GM21529 (cell line): ENCODE data around the gene PET117.
"Not testable (repeated sequence)": the region's sequence is repeated elsewhere in the genome, so short reads cannot be mapped to it uniquely, and the experiment has no call there.

Source experiments
- ATAC-seq: cut with Tn5 transposase; IDR thresholded peaks from one replicate; pipeline ENCODE4 v1.9.1; 2021; ENCODE audit not compliant: unreplicated experiment

Gene PET117, protein sequence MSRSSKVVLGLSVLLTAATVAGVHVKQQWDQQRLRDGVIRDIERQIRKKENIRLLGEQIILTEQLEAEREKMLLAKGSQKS

DNA sequence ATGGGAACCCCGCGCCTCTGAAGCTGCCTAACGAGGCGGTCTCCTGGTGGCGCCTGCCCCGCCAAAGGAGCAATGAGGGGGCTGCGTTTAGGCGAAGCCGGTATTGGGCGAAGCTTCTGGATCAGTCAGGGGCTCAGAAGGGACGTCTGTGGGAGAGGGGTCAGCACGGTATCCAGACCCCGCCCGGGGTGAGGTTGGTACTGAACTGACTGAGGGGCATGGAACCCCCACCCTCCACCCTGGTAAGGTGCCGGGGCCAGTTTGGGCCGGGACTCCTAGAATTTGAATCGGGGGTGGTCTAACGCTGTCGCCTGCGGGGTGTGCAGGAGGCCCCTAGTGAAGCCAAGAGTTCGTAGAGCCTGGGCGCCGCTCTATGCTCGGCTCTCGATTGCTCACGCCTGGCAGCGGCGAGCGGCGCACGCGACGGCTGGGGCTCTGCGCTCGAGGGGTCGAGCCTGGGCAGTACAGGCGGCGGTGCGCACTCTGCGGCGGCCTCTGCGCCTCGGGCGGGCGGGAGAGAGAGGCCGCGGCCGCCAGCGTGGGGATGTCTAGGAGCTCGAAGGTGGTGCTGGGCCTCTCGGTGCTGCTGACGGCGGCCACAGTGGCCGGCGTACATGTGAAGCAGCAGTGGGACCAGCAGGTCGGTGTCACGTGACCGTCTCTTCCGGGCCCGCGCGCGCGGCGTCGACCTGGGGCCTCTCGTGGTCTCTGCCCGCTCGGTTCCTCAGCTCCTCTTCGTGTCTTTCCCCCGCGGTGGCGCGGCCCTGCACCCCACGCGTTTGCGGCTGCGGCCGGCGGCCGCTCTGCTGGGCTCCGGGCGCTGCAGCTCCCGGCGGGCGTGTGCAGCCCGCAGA is at the start of gene PET117, which contains the start of gene KAT14:
PET117 (plus strand) TSS at position 452 of the 854 bp plus-strand sequence; CDS start at position 545, 93 bp downstream.
KAT14 (plus strand) TSS at position 452 of the 854 bp plus-strand sequence. CDS start 4,798 bp downstream, outside the sequence.
- ATAC-seq, result peak; percentile 84

DNA sequence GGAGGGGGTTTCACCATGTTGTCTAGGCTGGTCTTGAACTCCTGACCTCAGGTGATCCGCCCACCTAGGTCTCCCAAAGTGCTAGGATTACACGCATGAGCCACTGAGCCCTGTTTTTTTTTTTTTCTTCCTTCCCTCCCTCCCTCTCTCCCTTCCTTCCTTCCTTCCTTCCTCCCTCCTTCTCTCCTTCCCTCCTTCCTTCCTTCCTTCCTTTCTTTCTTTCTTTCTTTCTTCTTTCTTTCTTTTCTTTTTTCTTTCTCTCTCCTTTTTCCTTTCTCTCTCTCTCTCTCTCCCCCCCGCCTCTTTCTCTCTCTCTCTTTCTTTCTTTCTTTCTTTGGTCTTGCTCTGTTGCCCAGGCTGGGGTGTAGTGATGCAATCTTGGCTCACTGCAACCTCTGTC is 49.4 kb upstream of the PET117 start:
- not testable (repeated sequence) for ATAC-seq

DNA sequence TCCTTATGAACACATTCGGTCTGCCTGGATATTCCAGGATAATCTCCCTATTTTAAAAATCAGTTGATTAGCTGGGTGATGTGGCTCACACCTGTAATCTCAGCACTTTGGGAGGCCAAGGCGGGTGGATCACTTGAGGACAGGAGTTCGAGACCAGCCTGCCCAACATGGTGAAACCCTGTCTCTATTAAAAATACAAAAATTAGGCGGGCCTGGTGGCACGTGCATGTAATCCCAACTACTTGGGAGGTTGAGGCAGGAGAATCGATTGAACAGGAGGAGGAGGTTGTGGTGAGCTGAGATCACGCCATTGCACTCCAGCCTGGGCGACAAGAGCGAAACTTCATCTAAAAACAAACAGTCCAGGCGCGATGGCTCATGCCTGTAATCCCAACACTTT is 48.8 kb upstream of the PET117 start:
- ATAC-seq, result not testable (repeated sequence)

DNA sequence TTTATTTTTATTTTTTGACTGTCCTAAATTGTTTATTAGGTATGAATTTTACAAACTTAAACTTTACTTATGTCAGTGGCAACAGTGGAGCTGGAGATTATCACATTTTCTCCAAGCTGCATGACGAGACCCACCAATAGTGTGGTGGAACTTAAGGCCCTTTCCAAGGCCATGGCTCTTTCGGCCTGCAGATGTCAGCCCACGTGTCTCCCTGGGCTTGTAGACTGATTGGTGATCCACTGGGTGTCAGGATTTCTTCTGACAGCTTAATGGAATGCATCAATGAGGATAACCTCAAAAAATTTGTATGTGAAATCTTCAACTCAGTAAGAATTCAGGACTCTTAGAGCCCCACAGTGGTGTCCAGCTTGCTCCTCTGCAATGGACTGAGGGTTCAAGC is 47.6 kb upstream of the PET117 start:
- ATAC-seq, result no peak

DNA sequence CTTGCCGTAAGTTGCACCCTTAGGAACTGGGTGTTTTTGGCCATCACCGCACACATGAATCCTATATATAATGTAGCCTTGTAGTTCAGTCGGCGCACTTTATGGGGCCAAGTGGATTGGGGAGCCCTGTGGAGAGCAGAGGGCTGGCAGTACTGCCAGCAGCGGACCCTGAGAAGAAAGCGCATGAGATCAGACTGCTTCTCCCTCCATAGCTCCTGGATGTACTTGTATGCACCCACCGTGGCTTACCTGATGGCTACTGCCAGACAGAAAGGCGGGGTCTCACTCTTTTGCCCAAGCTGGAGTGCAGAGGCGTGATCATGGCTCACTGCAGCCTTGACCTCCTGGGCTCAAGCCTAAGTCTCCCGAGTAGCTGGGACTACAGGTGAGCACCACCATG is 47.2 kb upstream of the PET117 start:
- ATAC-seq, result no peak

DNA sequence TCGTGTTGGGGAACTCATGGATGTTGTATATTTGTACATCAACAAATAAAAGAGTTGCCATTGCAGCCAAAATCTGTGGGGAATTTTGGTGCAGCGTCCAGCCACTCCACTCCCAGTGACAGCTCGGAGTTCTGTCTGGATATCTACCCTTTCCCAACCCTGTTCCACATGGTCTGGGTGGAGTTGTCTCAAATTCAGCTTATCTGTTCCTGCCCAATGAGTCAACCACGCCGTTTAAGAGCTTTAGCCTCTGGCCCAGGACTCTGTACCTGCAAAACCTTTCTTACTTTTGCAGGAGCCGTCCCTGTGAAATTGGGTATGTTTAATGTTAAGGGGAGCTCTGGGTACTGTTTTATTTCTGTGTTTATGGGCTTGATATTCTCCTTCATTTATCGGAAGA is 46.0 kb upstream of the PET117 start:
- ATAC-seq, result no peak

DNA sequence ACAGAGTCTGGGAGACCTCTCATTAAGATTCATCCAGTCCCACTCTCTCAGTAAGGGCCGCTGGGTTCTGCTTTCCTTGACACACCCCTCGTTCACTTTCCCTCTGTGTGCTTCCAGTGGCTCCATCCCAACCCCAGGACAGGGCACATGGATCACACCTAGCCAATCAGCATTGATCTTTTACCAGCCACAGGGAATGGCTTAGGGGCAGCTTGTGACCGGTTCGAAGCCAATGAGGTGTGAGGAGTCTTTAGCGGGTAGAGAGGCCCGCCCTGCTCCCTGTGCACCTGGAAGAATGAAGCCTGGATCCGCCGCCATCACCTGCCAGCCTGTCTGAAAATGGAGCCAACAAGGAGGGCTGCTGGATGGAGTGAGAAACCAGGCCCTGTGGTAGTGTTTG is 44.8 kb upstream of the PET117 start:
- ATAC-seq, result no peak

DNA sequence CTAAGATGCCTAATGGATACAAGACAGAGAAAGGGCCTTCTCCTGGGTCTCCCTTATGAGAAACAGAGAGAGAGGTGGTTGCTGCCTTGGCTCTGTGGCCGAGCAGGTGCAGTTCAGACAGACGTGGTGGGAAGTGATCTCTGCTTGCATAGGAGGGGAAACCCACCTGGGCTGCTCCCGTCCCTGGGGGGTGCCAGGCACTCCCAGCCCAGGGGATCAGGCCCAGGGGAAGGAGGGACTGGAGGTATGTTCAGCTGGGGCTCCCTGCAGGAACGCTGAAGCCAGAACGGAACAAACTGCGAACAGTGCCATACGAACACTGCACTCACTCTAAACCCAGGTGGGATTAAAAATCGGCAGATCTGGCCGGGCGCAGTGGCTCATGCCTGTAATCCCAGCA is 44.3 kb upstream of the PET117 start:
- no peak for ATAC-seq

DNA sequence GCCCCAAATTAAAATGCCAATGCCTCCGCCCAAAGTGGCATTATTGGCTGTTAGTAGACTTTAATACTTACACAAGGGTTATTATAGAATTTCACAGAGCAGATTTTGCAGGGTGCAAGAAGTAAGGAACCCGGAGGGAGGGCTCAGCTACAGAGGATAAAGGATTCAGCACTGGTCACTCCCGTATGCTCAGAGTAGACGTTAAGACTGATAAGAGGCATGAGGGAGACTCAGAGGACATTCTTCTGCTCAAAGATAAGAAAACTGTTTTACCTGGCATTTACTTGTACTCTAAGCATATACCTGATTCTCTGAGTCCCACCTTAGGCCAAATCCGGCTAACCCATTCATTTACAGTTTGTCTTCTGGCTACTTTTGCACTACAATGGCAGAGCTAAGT is 43.5 kb upstream of the PET117 start:
- no peak for ATAC-seq

DNA sequence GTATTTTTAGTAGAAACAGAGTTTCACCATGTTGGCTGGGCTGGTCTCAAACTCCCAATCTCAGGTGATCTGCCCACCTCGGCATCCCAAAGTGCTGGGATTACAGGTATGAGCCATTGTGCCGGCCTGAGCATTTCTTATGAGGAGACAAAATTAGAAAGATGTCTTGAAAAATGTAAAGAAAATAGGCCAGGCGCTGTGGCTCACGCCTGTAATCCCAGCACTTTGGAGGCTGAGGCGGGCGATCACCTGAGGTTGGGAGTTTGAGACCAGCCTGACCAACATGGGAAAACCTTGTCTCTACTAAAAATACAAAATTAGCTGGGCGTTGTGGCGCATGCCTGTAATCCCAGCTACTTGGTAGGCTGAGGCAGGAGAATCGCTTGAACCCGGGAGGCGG is 37.1 kb upstream of the PET117 start:
- ATAC-seq, result not testable (repeated sequence)

DNA sequence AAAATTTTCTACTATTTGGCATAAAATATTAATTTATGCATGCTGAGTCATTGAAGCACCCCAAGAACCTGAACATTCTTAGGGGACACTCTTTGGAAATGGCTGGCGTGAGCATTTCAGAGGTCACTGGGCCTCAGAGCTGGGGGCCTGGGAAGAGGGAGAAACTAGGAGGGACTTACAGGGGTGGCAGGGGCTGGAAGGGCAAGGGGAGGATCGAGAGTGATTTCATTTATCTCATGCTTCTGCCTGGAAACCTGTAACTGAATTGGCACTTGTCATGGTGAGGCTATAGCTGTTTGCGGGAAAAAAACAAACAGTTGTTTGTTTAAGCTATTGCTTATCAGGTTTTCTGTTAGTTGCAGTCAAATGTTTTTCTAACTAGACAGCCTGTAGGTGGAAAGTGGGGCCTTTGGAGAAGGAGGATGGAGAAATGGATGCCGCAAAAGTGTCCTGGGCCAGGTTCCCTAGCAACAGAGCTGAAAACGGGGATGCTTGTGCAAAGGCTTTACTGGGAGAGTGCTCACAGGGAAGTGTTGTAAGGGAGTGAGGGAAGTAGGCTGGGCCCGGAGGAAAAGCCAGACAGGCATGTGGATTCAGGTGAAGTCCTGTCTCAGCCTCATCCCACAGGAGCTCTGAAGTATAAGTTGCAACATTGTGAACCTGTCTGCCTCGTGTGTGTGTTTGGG is 36.4 kb upstream of the PET117 start:
- ATAC-seq, result no peak

DNA sequence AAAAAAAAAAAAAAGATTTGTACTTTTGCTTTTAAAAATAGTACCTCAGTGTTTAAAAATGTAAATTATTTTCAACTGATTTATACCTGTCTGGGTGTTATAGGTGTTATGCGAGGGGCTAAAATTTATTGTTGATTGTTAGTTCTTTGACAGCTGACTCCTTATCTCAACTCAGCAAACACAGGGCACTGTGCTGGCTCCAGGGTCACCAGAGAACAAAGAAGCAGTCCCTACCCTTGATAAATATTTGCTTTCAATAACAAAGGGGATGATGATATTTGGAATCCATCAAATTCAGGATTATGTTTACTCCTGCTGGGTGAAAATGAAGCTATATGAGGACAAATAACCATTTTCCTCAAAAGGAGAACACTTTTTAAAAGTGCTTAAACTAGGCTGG is 34.2 kb upstream of the PET117 start:
- ATAC-seq, result no peak

DNA sequence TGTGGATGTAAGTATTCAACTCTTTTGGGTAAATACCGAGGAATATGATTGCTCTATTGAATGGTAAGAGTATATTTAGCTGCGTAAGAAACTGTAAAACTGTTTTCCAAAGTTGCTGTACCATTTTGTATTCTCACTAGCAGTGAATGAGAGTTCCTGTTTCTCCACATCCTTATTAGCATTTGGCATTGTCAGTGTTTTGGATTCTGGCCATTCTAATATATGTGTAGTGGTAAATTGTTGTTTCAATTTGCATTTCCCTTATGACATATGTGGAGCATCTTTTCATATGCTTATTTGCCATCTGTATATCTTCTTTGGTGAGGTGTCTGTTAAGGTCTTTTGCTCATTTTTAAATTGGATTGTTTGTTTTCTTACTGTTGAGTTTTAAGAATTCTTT is 29.3 kb upstream of the PET117 start:
- ATAC-seq, result no peak

DNA sequence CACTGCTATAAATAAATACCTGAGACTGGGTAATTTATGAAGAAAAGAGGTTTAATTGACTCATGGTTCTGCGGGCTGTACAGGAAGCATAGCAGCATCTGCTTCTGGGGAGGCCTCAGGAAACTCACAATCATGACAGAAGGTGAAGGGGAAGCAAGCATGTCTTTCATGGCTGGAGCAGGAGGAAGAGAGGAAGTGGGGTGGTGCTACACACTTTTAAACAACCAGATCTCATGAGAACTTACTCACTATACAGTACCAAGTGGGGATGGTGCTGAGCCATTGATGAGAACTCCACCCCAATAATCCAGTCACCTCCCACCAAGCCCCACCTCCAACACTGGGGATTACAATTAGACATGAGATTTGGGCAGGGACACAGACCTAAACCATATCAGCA is 9.1 kb upstream of the PET117 start:
- ATAC-seq, result not testable (repeated sequence)

DNA sequence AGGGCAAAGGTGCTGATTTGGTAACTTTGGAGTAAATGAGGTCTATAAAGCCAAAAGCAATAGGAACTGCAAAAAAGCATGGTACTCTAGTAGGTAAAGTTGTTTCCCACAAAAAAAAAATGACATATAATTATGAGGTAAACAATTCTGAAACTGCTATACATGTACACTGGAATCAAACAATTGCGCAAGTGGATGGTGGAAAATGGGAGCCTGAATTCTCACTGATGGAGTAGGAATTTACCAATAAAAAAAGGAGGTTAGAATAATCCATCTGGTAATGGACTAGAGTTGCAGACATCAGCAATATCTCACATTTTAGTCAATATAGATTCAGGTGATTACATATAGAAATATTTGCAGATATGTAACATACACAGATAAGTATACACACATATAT is 5.0 kb upstream of the PET117 start:
- ATAC-seq, result no peak

DNA sequence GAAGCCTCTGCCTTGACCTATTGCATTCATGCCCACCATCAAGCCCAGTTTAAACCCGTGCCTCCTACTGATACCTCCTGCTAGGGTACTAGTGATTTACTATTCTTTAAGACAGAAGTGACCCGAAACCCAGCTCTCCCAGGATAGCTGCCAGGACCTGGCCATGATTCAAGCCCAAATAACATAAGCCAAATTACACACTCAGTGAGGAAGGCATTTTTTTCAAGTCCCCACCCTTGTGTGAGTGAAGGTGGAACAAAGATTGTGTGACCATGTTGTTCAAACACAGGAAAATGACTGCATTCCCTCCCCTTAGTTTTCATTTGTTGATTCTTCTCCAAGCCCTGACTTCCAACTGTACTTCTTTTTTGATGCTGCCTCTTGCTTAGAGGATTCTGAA is 3.7 kb upstream of the PET117 start:
- ATAC-seq, result no peak

DNA sequence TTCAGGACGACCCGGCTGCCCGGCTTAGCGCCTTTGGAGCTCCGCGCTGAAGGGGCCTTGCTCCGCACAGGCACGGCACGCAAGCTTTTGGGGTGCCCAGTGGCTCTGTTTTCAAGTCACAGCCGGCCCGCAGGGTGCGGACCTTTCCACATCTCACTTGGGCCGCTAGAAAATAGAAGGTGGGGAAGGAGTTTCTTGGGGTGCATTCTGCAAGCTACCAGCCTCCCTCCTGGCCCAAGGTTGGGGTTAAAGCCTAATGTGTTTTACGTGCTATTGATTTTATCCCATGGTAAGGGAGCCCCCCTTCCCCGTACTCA is 561 bp downstream of the PET117 start:
- ATAC-seq, result peak; percentile 36

DNA sequence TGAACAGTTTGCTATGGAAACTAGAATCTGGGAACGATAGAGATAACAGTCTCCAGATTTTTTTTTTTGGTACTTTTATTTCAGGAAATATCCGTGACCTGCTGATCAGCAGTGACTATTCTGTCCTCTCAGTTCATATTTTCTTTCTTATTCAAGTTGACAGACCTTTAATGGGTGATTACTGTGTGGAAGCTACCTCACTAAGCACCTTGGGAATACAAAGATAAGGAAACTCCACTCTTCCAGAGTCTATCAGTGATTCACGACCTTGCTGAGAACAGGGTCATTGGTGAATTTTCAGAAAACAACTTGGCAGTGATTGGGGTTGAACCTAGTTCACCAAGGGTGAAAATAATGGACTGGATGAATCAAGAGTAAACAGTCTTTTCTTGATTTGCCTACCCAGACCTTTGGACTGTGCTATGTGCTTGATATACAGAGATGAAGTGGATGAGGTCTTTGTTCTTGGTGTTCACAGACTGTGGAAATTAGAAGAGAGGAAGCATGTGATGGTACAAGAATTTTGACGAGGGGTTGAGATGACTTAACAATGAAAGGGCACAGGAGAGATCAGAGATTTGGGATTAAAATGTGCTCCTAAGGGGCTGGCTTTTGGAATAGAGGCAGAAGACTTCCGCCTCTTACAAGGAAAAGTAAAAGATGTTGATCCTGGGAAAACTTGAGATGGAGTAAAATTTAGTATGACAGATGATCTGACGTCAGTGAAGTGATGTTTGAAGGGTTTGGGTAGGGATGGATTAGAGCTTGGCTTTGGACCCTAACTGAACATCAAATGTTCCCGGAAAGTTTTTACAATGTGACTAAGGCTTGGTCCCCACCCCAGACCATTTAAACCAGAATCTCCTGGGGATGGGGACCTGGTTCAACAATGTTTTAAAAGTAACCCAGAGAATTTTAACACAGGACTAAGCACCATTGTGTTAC is 1.2 kb downstream of the PET117 start:
- no peak for ATAC-seq

DNA sequence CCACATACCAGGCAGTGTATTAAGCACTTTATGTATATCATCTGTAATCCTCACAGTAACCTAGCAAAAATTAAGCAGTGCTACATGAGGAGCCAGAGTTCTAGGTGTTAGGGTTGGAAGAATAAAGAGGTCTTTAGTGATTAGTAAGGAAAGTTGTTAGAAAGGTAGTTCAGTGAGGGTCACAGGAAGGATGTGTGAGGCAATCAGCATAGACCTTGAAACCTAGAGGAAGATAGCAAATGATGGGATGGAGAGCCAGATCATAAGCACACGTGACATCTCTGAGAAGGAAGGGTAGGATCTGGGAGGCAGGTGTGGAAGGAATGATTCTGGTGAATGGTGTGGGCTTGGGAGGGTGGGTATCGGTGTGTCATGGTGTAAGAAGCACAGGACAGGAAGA is 2.2 kb downstream of the PET117 start:
- no peak for ATAC-seq

DNA sequence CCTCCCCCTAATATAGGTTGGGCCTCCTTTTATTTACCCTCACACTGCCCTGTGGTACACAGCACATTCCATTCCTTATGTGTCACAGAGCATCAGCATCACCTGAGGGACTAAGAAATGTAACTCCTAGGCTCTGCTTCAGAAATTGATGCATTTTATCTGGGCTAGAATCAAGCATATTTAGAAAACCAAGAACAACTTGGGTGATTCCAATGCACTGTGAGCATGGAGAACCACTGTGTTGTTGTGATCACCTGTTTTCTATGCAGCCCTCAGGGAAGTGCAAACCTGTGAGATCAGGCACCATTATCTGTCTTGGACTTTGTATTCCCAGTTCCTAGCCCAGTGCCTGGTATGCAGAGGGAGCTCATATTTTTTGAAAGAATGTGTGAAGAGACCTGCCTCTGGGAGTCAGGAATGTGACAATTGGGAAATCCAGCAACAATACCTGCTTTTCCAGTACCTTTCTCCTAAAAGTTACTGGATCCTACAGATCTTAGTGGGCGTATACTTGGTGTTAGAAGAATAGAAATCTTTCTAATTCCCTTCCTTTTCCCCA is 7.0 kb downstream of the PET117 start:
- ATAC-seq, result no peak

DNA sequence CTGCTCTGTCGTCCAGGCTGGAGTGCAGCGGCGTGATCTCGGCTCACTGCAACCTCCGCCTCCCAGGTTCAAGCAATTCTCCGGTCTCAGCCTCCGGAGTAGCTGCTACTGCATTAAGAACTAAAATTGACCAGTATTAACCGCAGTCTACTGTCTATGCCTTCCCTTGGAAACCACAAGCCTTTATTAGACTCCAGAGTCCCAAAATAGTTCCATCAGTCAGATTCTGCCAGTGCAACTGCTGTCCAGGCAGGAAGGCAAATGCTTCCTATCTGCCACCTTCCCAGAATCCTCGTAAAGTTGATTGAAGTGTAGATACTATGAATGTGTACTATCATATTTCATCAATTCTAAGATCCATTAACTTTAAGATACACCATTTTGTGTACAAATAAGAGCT is 16.7 kb downstream of the PET117 start:
- no peak for ATAC-seq
